SK-N-SH (cell line): Measurements from ENCODE around the gene ARID1B.

ENCODE experiments used
- CTCF ChIP-seq: fragments of 200-600 bp; sonication (generic); IDR thresholded peaks from 2 replicates; pipeline ENCODE4 v1.6.1; 2017; ENCODE audit warnings: antibody characterized with exemption, mild to moderate bottlenecking, moderate library complexity
- EP300 ChIP-seq, 2 experiments: IDR thresholded peaks; 2 replicates each; pipeline versions ENCODE4 v1.4.0 to v1.6.1; 2012; ENCODE audit warnings: borderline replicate concordance in 1 of 2, low read depth in 1 of 2, low read length in 1 of 2
- EZH2phosphoT487 ChIP-seq: fragments of 200-600 bp; sonication (generic); IDR thresholded peaks from 2 replicates; pipeline ENCODE4 v1.6.1; 2017; ENCODE audit warnings: low read depth, mixed run types, mild to moderate bottlenecking, antibody characterized with exemption, moderate library complexity, borderline replicate concordance
- FOSL2 ChIP-seq: IDR thresholded peaks from 2 replicates; pipeline ENCODE4 v1.4.0; 2012; ENCODE audit warnings: low read depth, mild to moderate bottlenecking, moderate library complexity, borderline replicate concordance
- JUND ChIP-seq: IDR thresholded peaks from 2 replicates; pipeline ENCODE4 v1.4.0; 2012
- MXI1 ChIP-seq: IDR thresholded peaks from 2 replicates; pipeline ENCODE4 v1.6.1; 2012; ENCODE audit warnings: mild to moderate bottlenecking, low read depth, low read length, improper control_type of control experiment
- NRF1 ChIP-seq: IDR thresholded peaks from 2 replicates; pipeline ENCODE4 v1.6.1; 2012; ENCODE audit warnings: low read depth, mild to moderate bottlenecking, low read length
- RAD21 ChIP-seq: IDR thresholded peaks from 2 replicates; pipeline ENCODE4 v1.6.1; 2012; ENCODE audit warnings: mild to moderate bottlenecking, low read length
- REST ChIP-seq: IDR thresholded peaks from 2 replicates; pipeline ENCODE4 v1.6.1; 2012; ENCODE audit warnings: mild to moderate bottlenecking, low read depth, low read length, moderate library complexity
- RFX5 ChIP-seq: IDR thresholded peaks from 2 replicates; pipeline ENCODE4 v1.6.1; 2012; ENCODE audit warnings: mild to moderate bottlenecking, improper control_type of control experiment, low read length
- TAF1 ChIP-seq: IDR thresholded peaks from 2 replicates; pipeline ENCODE4 v1.6.1; 2012; ENCODE audit warnings: low read depth, mild to moderate bottlenecking, low read length, moderate library complexity, borderline replicate concordance
- USF1 ChIP-seq: IDR thresholded peaks from 2 replicates; pipeline ENCODE4 v1.4.0; 2012; ENCODE audit warnings: low read depth, borderline replicate concordance
- YY1 ChIP-seq: IDR thresholded peaks from 2 replicates; pipeline ENCODE4 v1.4.0; 2012; ENCODE audit warnings: low read depth, mild to moderate bottlenecking
- ZBTB33 ChIP-seq: IDR thresholded peaks from 2 replicates; pipeline ENCODE4 v1.4.0; 2012; ENCODE audit warnings: low read depth, borderline replicate concordance

GRCh38 chr6:157158456-157158855 lies 381.3 kb downstream of the ARID1B start:
- TF ChIP-seq CTCF (no peak), TAF1 (no peak), YY1 (no peak), JUND (no peak), NRF1 (no peak), RFX5 (no peak), EZH2phosphoT487 (no peak), EP300 (IDR thresholded peaks at IDR 0.05; ENCODE audit: borderline replicate concordance in 1 of 2, low read depth in 1 of 2, low read length in 1 of 2) (no peak), MXI1 (no peak), USF1 (no peak), RAD21 (no peak), ZBTB33 (no peak), REST (no peak), FOSL2 (no peak)
